Nephron (organoid): ENCODE measurements around the gene SUN1.
A peak's percentile ranks its signal among the peaks of the same experiment; 100 is the strongest.

Source experiments
- H3K27ac Mint-ChIP-seq, 3 experiments: 2 replicates each; pipeline ENCODE4 v1.8.0; 2020; ENCODE audit warnings: mixed read lengths in 3 of 3, mild to moderate bottlenecking in 2 of 3, moderate library complexity in 1 of 3
- H3K27me3 Mint-ChIP-seq: 2 replicates; pipeline ENCODE4 v1.8.0; 2021; ENCODE audit warnings: low read depth, mild to moderate bottlenecking, moderate library complexity, mixed read lengths
- H3K36me3 Mint-ChIP-seq: 2 replicates; pipeline ENCODE4 v1.8.0; 2020; ENCODE audit warnings: low read depth, mixed read lengths
- H3K4me1 Mint-ChIP-seq: 2 replicates; pipeline ENCODE4 v1.8.0; 2020; ENCODE audit warnings: mixed read lengths
- H3K4me3 Mint-ChIP-seq, 3 experiments: 2 replicates each; pipeline ENCODE4 v1.8.0; 2020; ENCODE audit warnings: mild to moderate bottlenecking in 3 of 3, mixed read lengths in 3 of 3, moderate library complexity in 2 of 3
- H3K9me3 Mint-ChIP-seq: 2 replicates; pipeline ENCODE4 v1.8.0; 2020; ENCODE audit warnings: mixed read lengths
- TF ChIP-seq, protein P1 (sequence below), 3 experiments: fragments of 200-600 bp; sonication (generic); IDR thresholded peaks; one replicate each; pipeline ENCODE4 v1.5.0; 2021; ENCODE audit warnings: antibody characterized with exemption in 3 of 3; ENCODE audit not compliant: unreplicated experiment in 3 of 3

Gene SUN1

DNA sequence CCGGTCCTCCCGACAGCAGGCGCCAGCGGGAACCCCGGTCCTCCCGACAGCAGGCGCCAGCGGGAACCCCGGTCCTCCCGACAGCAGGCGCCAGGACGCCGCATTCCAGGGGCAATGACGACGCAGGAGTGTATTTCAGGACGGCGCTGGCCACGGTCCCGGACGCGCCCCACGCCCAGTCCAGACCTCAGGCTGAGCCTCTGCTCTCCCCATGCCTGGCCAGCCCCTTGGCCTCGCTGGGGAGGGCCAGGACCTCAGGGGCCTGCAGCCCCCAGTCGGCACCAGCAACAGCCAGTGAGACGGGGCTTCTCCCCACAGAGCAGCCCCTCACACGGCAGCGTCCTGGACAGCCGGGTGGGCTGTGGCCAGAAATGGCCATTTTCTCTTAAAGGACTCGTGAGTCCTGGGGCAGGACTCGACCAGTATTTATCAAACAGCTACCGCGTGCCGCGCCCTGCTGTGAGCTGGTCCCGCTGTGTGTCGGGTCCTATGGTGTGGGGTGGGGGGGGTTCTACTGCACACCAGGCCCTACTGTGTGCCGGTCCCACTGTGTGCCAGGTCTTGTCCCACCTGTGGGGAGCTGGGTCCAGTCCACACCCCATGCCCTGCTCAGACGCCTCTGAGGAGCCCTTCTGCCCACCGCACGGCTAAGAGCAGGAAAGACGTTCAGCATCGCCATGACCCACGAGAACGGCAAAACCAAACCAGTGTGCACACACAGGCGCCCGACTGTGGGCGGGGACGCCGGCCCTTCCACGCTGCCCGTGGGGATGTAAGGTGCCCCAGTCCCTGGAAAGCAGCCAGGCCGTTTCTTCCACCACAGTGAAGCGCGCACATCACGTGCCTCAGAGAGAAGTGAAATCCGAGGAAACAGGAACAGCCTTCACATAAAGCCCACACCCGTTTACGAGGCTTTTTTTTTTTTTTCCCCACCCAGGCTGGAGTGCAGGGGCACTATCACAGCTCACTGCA, 77.4 kb downstream of the SUN1 start:
- Mint-ChIP-seq H3K36me3 (no peaks in the 10 kb centered on the region), H3K4me1 (no peaks in the 10 kb centered on the region), H3K4me3 (peak overlapping the region in 1 of 3 experiments; percentile 25), H3K27me3 (peaks cover 39% of the 10 kb centered on the region), H3K27ac (no peak overlapping the region), H3K9me3 (no peaks in the 10 kb centered on the region)
- TF ChIP-seq, protein P1, sequence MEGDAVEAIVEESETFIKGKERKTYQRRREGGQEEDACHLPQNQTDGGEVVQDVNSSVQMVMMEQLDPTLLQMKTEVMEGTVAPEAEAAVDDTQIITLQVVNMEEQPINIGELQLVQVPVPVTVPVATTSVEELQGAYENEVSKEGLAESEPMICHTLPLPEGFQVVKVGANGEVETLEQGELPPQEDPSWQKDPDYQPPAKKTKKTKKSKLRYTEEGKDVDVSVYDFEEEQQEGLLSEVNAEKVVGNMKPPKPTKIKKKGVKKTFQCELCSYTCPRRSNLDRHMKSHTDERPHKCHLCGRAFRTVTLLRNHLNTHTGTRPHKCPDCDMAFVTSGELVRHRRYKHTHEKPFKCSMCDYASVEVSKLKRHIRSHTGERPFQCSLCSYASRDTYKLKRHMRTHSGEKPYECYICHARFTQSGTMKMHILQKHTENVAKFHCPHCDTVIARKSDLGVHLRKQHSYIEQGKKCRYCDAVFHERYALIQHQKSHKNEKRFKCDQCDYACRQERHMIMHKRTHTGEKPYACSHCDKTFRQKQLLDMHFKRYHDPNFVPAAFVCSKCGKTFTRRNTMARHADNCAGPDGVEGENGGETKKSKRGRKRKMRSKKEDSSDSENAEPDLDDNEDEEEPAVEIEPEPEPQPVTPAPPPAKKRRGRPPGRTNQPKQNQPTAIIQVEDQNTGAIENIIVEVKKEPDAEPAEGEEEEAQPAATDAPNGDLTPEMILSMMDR (IDR thresholded peaks at IDR 0.05; ENCODE audit: unreplicated experiment in 3 of 3): no peak

- TF ChIP-seq, protein P1 (IDR thresholded peaks at IDR 0.05; ENCODE audit: unreplicated experiment in 3 of 3): no peak
- Mint-ChIP-seq H3K4me3 (peak overlapping the region in 1 of 3 experiments; percentile 21), H3K27ac (no peak overlapping the region), H3K27me3 (peaks cover 32% of the 10 kb centered on the region), H3K36me3 (no peaks in the 10 kb centered on the region), H3K4me1 (no peaks in the 10 kb centered on the region), H3K9me3 (no peaks in the 10 kb centered on the region)
These were observed 78.2 kb downstream of the SUN1 start for GRCh38 chr7:910441-910861.

DNA sequence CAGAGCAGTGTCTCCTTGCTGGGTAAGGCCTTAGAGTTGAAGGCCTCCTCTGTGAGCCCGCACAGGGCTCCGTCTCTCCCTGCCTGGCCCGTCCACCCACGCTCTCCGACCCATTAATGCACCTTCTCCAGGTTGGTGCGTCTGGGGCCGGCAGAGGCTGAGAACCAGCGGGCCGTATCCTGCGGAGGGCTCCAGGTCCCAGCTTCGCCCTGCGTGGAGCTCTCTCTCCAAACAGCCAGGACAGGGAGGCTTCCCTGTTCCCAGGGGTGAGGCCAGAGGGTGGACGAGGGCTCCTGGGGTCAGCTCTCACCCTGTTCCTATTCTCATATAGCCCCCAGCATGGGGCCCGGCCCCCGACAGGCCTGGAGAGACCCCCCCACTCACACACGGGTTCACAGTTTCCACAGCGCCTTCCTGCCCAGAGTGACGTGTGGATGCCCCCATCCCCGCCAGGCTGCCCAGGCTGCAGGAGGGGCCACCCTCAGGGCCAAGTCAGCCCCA, 78.7 kb downstream of the SUN1 start:
- no peaks in the 10 kb centered on the region for H3K9me3 Mint-ChIP-seq
- no peaks in the 10 kb centered on the region for H3K36me3 Mint-ChIP-seq
- no peak overlapping the region for H3K4me3 Mint-ChIP-seq
- no peak overlapping the region for H3K27ac Mint-ChIP-seq
- peaks cover 2% of the 10 kb centered on the region for H3K4me1 Mint-ChIP-seq
- TF ChIP-seq, protein P1 (IDR thresholded peaks at IDR 0.05; ENCODE audit: unreplicated experiment in 3 of 3): no peak
- H3K27me3 Mint-ChIP-seq: peaks cover 27% of the 10 kb centered on the region

DNA sequence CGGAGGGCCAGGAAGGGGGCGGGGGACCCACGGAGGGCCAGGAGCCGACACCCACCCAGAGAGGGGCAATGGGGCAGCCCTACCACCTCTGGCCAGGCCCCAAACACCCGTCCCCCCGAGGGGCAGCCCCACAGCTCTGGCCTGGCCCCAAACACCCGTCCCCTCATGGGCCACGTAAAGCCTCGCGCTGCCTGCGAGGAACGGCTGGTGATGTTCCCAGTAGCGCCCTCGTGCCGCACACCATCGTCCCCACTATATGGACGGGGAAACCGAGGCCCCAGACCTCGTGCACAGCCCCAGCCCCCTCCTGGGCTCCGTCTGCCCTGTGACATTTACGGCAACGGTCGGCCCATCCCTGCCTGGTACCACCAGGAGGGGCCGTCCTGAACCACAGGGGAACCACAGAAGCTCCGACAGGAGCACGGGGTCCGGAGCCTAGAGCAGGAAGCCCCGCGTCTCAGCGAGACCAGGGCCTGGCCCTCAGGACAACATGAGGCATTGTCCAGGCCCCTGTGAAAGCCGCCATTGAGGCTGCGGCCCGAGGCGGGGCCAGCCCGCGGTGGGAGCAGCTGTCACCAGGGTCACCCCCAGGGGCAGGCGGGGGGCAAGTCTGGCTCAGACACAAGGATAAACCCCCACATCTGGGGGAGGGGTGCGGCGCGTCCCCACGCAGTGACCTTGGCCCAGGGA, 79.7 kb downstream of the SUN1 start:
- no peaks in the 10 kb centered on the region for H3K36me3 Mint-ChIP-seq
- no peak overlapping the region for H3K4me3 Mint-ChIP-seq
- TF ChIP-seq, protein P1 (IDR thresholded peaks at IDR 0.05; ENCODE audit: unreplicated experiment in 3 of 3): no peak
- peaks cover 27% of the 10 kb centered on the region for H3K27me3 Mint-ChIP-seq
- H3K9me3 Mint-ChIP-seq: no peaks in the 10 kb centered on the region
- peaks cover 9% of the 10 kb centered on the region for H3K4me1 Mint-ChIP-seq
- H3K27ac Mint-ChIP-seq: no peak overlapping the region

- H3K27ac Mint-ChIP-seq: no peak overlapping the region
- TF ChIP-seq, protein P1 (IDR thresholded peaks at IDR 0.05; ENCODE audit: unreplicated experiment in 3 of 3): no peak
- H3K36me3 Mint-ChIP-seq: no peaks in the 10 kb centered on the region
These were observed 81.7 kb downstream of the SUN1 start for GRCh38 chr7:913736-914520.

More at GRCh38 chr7:913736-914520, 81.7 kb downstream of the SUN1 start:
- peaks cover 28% of the 10 kb centered on the region for H3K27me3 Mint-ChIP-seq
- no peak overlapping the region for H3K4me3 Mint-ChIP-seq
- peaks cover 13% of the 10 kb centered on the region for H3K4me1 Mint-ChIP-seq
- no peaks in the 10 kb centered on the region for H3K9me3 Mint-ChIP-seq
